GM19438 (cell line): ENCODE measurements around the gene EHBP1L1.
"Not testable (repeated sequence)": the region's sequence is repeated elsewhere in the genome, so short reads cannot be mapped to it uniquely, and the experiment has no call there.

ENCODE experiments used
- ATAC-seq: cut with Tn5 transposase; IDR thresholded peaks from one replicate; pipeline ENCODE4 v1.9.1; 2021; ENCODE audit warnings: low read depth; ENCODE audit not compliant: unreplicated experiment

Gene EHBP1L1

GRCh38 chr11:65630215-65630614 is 54.4 kb downstream of the EHBP1L1 start:
- no peak for ATAC-seq

- ATAC-seq: no peak
Measured at GRCh38 chr11:65633390-65634108, 57.7 kb downstream of the EHBP1L1 start.

GRCh38 chr11:65634109-65634436 is 58.2 kb downstream of the EHBP1L1 start:
- no peak for ATAC-seq

GRCh38 chr11:65634440-65634839 is 58.6 kb downstream of the EHBP1L1 start:
- no peak for ATAC-seq

GRCh38 chr11:65634905-65635731 is 59.3 kb downstream of the EHBP1L1 start:
- ATAC-seq: no peak

GRCh38 chr11:65636108-65637031 is 60.5 kb downstream of the EHBP1L1 start:
- ATAC-seq: no peak

- ATAC-seq: no peak
Measured at GRCh38 chr11:65637032-65637557, 61.2 kb downstream of the EHBP1L1 start.

GRCh38 chr11:65637794-65638419 is 62.1 kb downstream of the EHBP1L1 start, which contains the start of gene SIPA1:
Gene SIPA1 (plus strand): TSS chr11:65638101. CDS start chr11:65640922, 2,821 bp downstream.
- ATAC-seq: peak; percentile 32

- not testable (repeated sequence) for ATAC-seq
Measured at GRCh38 chr11:65639228-65639597, 63.4 kb downstream of the EHBP1L1 start.

GRCh38 chr11:65639623-65640482 is 64.0 kb downstream of the EHBP1L1 start:
- peak; percentile 39 for ATAC-seq

GRCh38 chr11:65640483-65641296 is 64.8 kb downstream of the EHBP1L1 start:
- peak; percentile 5 for ATAC-seq

- ATAC-seq: no peak
Measured at GRCh38 chr11:65641297-65642013, 65.6 kb downstream of the EHBP1L1 start.
